ENCODE results near the gene FBRS. TPM values are rescaled to one million over a fixed set of nuclear protein-coding genes. Genes with fewer than 3 reads are reported as not detected.

Gene FBRS
- total and polyA plus RNA-seq, 2 of the 13 experiments (the other 11 are each of a cell fraction or from before 2014, with no cell fraction given), result 13.7 to 16.2 TPM

- TF ChIP-seq EP300 (IDR thresholded peaks at IDR 0.05; ENCODE audit: low read depth in 2 of 2, low read length in 2 of 2) (no peak), EP300 (CRISPR knock-in tag; IDR thresholded peaks at IDR 0.05; ENCODE audit: borderline replicate concordance) (no peak), HNF4G (IDR thresholded peaks at IDR 0.05; ENCODE audit: borderline replicate concordance, low read depth, low read length) (no peak), HNF4G (CRISPR knock-in tag; IDR thresholded peaks at IDR 0.05; ENCODE audit: borderline replicate concordance, low read depth) (0 out of 2 replicates have a peak, but pooled peaks have one; percentile 13), ZNF781 (CRISPR knock-in tag; IDR thresholded peaks at IDR 0.05; ENCODE audit: borderline replicate concordance, not compliant biosample characterization) (peak; percentile 48), ZNF451 (CRISPR knock-in tag; IDR thresholded peaks at IDR 0.05) (no peak), MED8 (CRISPR knock-in tag; IDR thresholded peaks at IDR 0.05; ENCODE audit: insufficient replicate concordance) (no peak), ZNF556 (CRISPR knock-in tag; IDR thresholded peaks at IDR 0.05; ENCODE audit: borderline replicate concordance) (0 out of 2 replicates have a peak, but pooled peaks have one; percentile 22), KIAA2018 (CRISPR knock-in tag; IDR thresholded peaks at IDR 0.05; ENCODE audit: borderline replicate concordance) (0 out of 2 replicates have a peak, but pooled peaks have one; percentile 46), ZNF546 (CRISPR knock-in tag; conservative IDR thresholded peaks at IDR 0.05) (peak; percentile 60; the same call in 1 of the 2 replicates), NFE2 (CRISPR knock-in tag; IDR thresholded peaks at IDR 0.05) (no peak), FOXO1 (CRISPR knock-in tag; IDR thresholded peaks at IDR 0.05) (no peak), PRPF4 (IDR thresholded peaks at IDR 0.05; ENCODE audit: low read depth, low read length, poor library complexity, severe bottlenecking) (no peak), TAF15 (IDR thresholded peaks at IDR 0.05; ENCODE audit: low read depth, low read length, poor library complexity, severe bottlenecking) (no peak), TP53 (CRISPR knock-in tag; conservative IDR thresholded peaks at IDR 0.05) (no peak), CEBPB (IDR thresholded peaks at IDR 0.05; ENCODE audit: borderline replicate concordance, low read depth, low read length) (no peak), KLF16 (CRISPR knock-in tag; IDR thresholded peaks at IDR 0.05) (no peak), IRF2 (CRISPR knock-in tag; IDR thresholded peaks at IDR 0.05) (peak; percentile 0; the same call in 1 of the 2 replicates), DMAP1 (CRISPR knock-in tag; IDR thresholded peaks at IDR 0.05) (peak; percentile 85; the same call in 1 of the 2 replicates), MYC (CRISPR knock-in tag; IDR thresholded peaks at IDR 0.05; ENCODE audit: borderline replicate concordance) (peak; percentile 27; the same call in 1 of the 2 replicates), ZNF317 (CRISPR knock-in tag; IDR thresholded peaks at IDR 0.05) (peak; percentile 84; the same call in 1 of the 2 replicates), ZNF180 (CRISPR knock-in tag; IDR thresholded peaks at IDR 0.05; ENCODE audit: borderline replicate concordance, low read depth) (no peak), ZMAT3 (CRISPR knock-in tag; conservative IDR thresholded peaks at IDR 0.05) (no peak; the same call in none of the 2 replicates)
These were observed 688 bp downstream of the FBRS start (continued) for GRCh38 chr16:30658731-30659506.
